HCT116 (cell line): Measurements from ENCODE around the gene FRZB.

Source experiments
- CTCF ChIP-seq, 3 experiments: fragments of 200-600 bp in 1 of 3; sonication (generic) in 1 of 3; IDR thresholded peaks in 2 of 3; conservative IDR thresholded peaks in 1 of 3; 2 replicates each; pipeline ENCODE4 v1.5.1; 2012 to 2017; ENCODE audit warnings: low read depth in 2 of 3, low read length in 2 of 3, antibody characterized with exemption in 1 of 3, borderline replicate concordance in 1 of 3, control low read depth in 1 of 3, mild to moderate bottlenecking in 1 of 3, mixed read lengths in 1 of 3, mixed run types in 1 of 3, moderate library complexity in 1 of 3; ENCODE audit not compliant: insufficient read depth in 1 of 3
- EZH2 ChIP-seq: fragments of 200-600 bp; sonication (generic); IDR thresholded peaks from 2 replicates; pipeline ENCODE4 v1.6.1; 2017; ENCODE audit warnings: antibody characterized with exemption, mixed run types
- REST ChIP-seq: IDR thresholded peaks from 2 replicates; pipeline ENCODE4 v1.6.1; 2012; ENCODE audit warnings: low read depth

GRCh38 chr2:182822733-182823132, 43.7 kb downstream of the FRZB start:
- TF ChIP-seq REST (no peak), CTCF (IDR thresholded peaks at IDR 0.05 in 2 of 3, conservative IDR thresholded peaks at IDR 0.05 in 1 of 3; ENCODE audit: borderline replicate concordance in 1 of 3, insufficient read depth in 1 of 3, low read depth in 2 of 3, low read length in 2 of 3) (no peak), EZH2 (no peak)
